Esophagus (tissue), 2 donors: ENCODE data around the gene ATP9B. TPM values are rescaled to one million over a fixed set of nuclear protein-coding genes. Genes with fewer than 3 reads are reported as not detected.

Experiments
- H3K27ac ChIP-seq, 2 donors: one replicate each; pipeline ENCODE4 v1.5.1; 2013; ENCODE audit warnings: low read depth in 2 of 2, mild to moderate bottlenecking in 2 of 2, inconsistent platforms in 1 of 2, low read length in 1 of 2, moderate library complexity in 1 of 2
- H3K27me3 ChIP-seq, 2 donors: one replicate each; pipeline ENCODE4 v1.6.1; 2013; ENCODE audit warnings: low read length in 2 of 2, control low read depth in 1 of 2, mild to moderate bottlenecking in 1 of 2; ENCODE audit not compliant: insufficient read depth in 2 of 2, control insufficient read depth in 1 of 2
- H3K36me3 ChIP-seq, 2 donors: one replicate each; pipeline ENCODE4 v1.6.1; 2013; ENCODE audit warnings: low read length in 1 of 2; ENCODE audit not compliant: control insufficient read depth in 2 of 2, insufficient read depth in 2 of 2
- H3K4me1 ChIP-seq, 2 donors: one replicate each; pipeline ENCODE4 v1.6.1; 2013; ENCODE audit warnings: low read length in 1 of 2; ENCODE audit not compliant: control insufficient read depth in 2 of 2, insufficient read depth in 2 of 2
- H3K4me3 ChIP-seq, 2 donors: one replicate each; pipeline ENCODE4 v1.5.1; 2013; ENCODE audit warnings: low read length in 2 of 2, mild to moderate bottlenecking in 2 of 2, low read depth in 1 of 2, moderate library complexity in 1 of 2
- H3K9me3 ChIP-seq, 2 donors: one replicate each; pipeline ENCODE4 v1.6.1; 2013; ENCODE audit warnings: mild to moderate bottlenecking in 2 of 2, low read depth in 1 of 2, low read length in 1 of 2, moderate library complexity in 1 of 2; ENCODE audit not compliant: control insufficient read depth in 2 of 2, insufficient read depth in 1 of 2
- WGBS, 2 donors: extraction: QIAGEN DNeasy Blood & Tissue Kit; methylation state at CpG; one replicate each; pipeline ENCODE4 v1.1.7; 2013; 5-methylcytosine and 5-hydroxymethylcytosine counted together
- polyA plus RNA-seq, 2 donors: library from polyadenylated mRNA; stranded (reverse); fragments of 200-250 nt; gene quantifications; one replicate each; pipeline ENCODE4 v1.2.3, GENCODE V29; 2013
- donor health status: healthy with polysubstance abuse.
- donor health status: Bipolar disorder and iron deficiency.

Gene ATP9B
- polyA plus RNA-seq, 2 donors = 9.6 to 10.5 TPM

DNA sequence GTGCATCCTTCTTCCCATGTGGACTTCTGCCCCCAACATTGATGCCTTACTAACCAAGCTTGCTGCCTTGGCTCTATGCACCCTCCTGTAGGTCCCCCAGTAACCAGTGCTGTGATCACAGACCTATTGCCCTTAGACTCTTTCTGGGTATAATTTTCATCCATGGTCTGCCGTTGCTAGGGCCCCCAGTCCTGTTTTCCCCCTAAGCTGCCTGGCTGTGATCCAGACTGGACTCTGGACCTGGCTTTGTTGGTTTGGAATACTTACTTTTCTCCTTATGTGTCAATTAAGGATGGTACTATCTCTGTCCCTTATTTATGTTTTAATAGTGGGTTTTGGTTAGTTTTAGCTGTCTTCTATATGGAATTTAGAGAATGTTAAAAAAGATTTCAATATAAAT lies 26.0 kb downstream of the ATP9B start:
- Histone ChIP-seq H3K27me3 (no peaks in the 10 kb centered on the region), H3K36me3 (no peaks in the 10 kb centered on the region), H3K4me3 (no peak overlapping the region), H3K27ac (no peak overlapping the region), H3K9me3 (no peaks in the 10 kb centered on the region), H3K4me1 (peaks cover 0 to 2% of the 10 kb centered on the region in 2 donors)
- WGBS, 2 donors = 40 to 57% methylated on average over 1 of the region's 1 CpG

DNA sequence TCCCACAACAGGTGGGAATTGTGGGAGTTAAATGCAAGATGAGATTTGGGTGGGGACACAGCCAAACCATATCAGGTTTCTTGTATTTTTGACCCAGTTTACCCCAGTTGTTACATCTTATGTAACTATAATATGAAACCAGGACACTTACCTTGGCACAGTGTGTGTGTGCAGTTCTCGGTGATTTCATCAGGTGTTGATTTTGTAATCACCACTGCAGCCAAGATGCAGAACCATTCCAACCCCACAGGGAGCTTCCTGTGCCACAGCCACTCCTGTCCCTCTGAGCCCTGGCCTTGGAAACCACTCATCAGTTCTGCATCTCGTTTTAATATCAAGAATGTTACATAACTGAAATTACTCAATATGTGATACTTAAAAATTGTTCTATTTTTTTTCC lies 31.8 kb downstream of the ATP9B start:
- WGBS, 2 donors = 74 to 87% methylated on average over 2 of the region's 2 CpGs
- Histone ChIP-seq H3K4me3 (no peak overlapping the region), H3K9me3 (no peaks in the 10 kb centered on the region), H3K27me3 (no peaks in the 10 kb centered on the region), H3K4me1 (no peaks in the 10 kb centered on the region), H3K27ac (no peak overlapping the region), H3K36me3 (no peaks in the 10 kb centered on the region)

DNA sequence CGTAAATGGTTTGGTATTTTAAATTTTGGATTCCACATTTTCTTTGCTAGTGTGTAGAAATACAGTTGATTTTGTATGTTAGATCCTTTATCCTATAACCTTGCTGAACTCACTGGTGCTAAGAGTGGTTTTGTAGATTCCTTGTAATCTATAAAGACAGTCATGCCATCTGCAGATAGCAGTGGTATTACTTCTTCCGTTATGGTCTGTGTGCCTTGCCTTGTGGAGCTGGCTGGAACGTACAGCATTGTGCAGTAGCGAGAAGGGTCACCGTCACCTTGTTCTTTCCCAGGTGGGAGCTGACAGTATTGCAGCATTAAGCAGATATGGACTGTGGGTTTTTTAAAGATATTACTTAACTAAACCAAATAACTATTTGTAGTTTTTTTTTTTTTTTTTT lies 33.7 kb downstream of the ATP9B start:
- no peaks in the 10 kb centered on the region for H3K27me3 ChIP-seq
- H3K36me3 ChIP-seq = no peaks in the 10 kb centered on the region
- no peak overlapping the region for H3K4me3 ChIP-seq
- 95 to 98% methylated on average over 5 of the region's 5 CpGs for WGBS, 2 donors
- H3K9me3 ChIP-seq = no peaks in the 10 kb centered on the region
- H3K27ac ChIP-seq = no peak overlapping the region
- peaks cover 0 to 2% of the 10 kb centered on the region in 2 donors for H3K4me1 ChIP-seq

DNA sequence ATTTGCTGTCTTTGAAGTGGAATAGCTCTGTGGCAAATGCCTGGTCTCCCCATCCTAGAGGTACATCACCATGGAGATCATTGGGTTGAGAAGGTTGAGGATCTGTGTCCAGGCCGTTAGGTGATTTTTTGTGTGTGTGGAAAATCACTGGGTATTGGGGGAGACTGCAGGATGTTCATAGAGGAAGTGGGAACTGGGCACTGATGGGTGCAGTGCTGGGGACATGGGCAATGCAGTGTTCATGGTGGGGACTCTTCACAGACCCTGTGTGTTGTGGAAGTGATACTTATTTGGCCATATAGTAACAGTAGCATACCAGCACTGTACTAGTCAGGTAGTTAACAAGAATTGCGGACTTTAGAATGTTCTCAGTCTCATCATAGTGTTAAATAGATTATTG lies 34.9 kb downstream of the ATP9B start:
- H3K4me3 ChIP-seq = no peak overlapping the region
- no peaks in the 10 kb centered on the region for H3K36me3 ChIP-seq
- no peak overlapping the region for H3K27ac ChIP-seq
- H3K9me3 ChIP-seq = no peaks in the 10 kb centered on the region
- WGBS, 2 donors = 92 to 93% methylated on average over 2 of the region's 2 CpGs
- H3K4me1 ChIP-seq = peaks cover 3 to 5% of the 10 kb centered on the region in 2 donors
- H3K27me3 ChIP-seq = no peaks in the 10 kb centered on the region

DNA sequence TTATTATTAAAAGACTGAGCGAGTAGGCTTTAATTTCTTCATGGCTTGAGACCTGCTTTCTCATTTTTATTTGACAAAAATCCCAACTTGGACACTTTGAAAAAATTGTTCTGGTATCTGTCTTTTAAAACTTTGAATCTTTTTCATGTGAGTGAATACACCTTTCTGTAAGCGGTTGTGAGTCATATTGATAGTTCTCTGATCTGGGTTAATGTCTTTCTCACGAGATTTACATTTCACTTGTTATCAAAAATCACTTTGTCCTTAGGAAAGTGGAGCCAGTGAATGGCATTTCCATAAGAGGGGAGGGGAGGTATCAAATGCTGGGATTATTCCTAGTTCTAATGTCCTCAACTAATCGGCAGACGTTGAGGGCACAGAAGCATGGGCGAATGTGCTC lies 36.3 kb downstream of the ATP9B start:
- Histone ChIP-seq H3K36me3 (no peaks in the 10 kb centered on the region), H3K4me1 (peaks cover 3 to 5% of the 10 kb centered on the region in 2 donors), H3K27me3 (no peaks in the 10 kb centered on the region), H3K9me3 (no peaks in the 10 kb centered on the region), H3K4me3 (no peak overlapping the region), H3K27ac (no peak overlapping the region)
- WGBS, 2 donors = 88 to 90% methylated on average over 6 of the region's 6 CpGs

DNA sequence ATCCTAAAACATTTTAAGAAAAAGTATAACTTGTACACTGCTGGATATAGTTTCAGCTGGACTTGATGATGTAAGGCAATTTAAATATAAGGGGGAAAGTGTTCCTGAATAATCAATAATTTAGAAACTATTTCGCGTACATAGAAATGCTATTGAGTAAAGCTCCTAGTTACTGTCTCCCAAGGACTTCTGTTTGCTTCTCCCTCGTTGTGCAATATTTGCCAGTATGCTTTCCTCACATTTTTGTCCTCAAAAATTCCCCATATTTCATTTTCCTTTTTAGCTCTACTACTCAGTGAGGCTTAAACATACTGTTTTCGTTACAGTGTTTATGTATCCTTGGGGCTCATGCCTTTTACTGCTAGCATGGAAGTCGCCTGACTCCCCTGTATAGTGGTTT lies 36.9 kb downstream of the ATP9B start:
- Histone ChIP-seq H3K4me1 (peaks cover 3 to 5% of the 10 kb centered on the region in 2 donors), H3K9me3 (no peaks in the 10 kb centered on the region), H3K27me3 (no peaks in the 10 kb centered on the region), H3K36me3 (no peaks in the 10 kb centered on the region), H3K27ac (no peak overlapping the region), H3K4me3 (no peak overlapping the region)
- 86 to 91% methylated on average over 5 of the region's 5 CpGs for WGBS, 2 donors

DNA sequence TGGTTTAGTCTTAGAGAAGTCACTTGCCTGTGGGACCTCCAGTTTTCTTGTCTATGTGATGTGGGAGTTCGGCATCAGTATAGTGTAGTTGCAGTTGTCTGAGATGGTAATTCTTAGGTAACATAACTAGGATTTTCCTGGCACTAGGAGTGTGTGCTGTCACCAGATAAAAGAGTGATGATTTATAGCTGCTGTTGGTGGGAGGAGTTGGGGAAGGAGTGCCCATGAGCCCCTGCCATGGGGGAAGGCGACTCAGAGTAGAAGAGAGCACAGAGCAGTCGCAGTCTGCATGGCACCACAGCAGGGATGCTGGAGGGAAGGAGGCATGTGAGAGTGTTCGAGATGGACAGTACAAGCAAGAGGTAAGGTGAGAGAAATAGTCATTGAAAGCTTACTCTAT lies 38.7 kb downstream of the ATP9B start:
- no peak overlapping the region for H3K4me3 ChIP-seq
- H3K9me3 ChIP-seq = no peaks in the 10 kb centered on the region
- 91 to 95% methylated on average over 4 of the region's 4 CpGs for WGBS, 2 donors
- no peaks in the 10 kb centered on the region for H3K27me3 ChIP-seq
- no peaks in the 10 kb centered on the region for H3K36me3 ChIP-seq
- H3K27ac ChIP-seq = no peak overlapping the region
- peaks cover 3 to 5% of the 10 kb centered on the region in 2 donors for H3K4me1 ChIP-seq

DNA sequence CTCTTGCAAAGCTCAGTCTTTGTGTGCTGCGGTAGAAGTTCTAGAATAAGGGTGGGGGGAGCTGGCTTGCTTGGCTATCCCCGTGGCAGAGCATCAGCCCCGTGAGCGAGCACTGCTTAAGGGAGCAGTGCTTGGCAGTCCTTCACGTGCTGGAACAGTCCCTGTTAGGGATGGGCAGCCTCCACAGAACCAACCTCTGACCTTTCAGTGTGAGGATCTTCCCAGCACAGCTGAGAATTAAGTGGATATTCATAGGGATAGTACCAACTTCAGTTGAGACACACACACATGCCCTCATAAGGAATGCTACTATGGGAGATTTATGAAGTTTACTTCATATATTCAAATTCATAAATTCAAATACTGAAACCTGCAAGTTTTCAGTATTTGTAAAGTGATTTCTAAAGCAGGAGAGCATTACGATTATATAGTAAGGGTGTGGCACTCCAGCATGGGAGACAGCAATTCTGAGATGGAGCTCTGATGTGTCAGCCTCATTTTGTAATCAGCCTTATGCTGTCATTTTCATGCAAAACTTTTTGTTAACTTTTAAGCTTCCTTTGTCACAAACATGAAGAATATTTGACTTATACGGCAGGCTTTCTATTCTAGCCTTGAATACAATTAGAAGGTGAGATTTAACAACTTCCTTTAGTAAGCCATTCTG lies 39.5 kb downstream of the ATP9B start:
- H3K36me3 ChIP-seq = peaks cover 0 to 2% of the 10 kb centered on the region in 2 donors
- peaks cover 3 to 5% of the 10 kb centered on the region in 2 donors for H3K4me1 ChIP-seq
- no peak overlapping the region for H3K27ac ChIP-seq

DNA sequence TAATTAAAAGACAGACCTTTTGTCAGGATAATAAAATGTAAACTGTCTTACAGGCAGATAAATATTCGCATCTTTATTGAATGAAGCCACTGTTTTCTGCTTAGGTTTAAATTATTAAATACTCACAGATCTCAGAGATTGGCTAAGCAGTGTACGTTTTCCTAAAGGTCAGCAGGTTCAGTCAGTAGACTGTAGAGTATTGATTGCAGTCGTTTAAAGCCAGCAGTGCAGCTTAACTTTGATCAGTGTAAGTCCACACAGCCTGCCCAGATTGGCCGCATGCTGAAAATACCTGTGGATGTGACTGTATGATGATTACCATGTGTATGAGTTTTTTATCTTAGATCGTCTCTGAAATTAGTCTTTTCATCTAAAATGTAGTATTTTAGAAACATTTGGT lies 42.3 kb downstream of the ATP9B start:
- no peaks in the 10 kb centered on the region for H3K9me3 ChIP-seq
- H3K27ac ChIP-seq = no peak overlapping the region
- H3K4me3 ChIP-seq = no peak overlapping the region
- no peaks in the 10 kb centered on the region for H3K27me3 ChIP-seq
- 75 to 79% methylated on average over 5 of the region's 5 CpGs for WGBS, 2 donors
- peaks cover 2 to 3% of the 10 kb centered on the region in 2 donors for H3K4me1 ChIP-seq
- peaks cover 0 to 5% of the 10 kb centered on the region in 2 donors for H3K36me3 ChIP-seq

More for the DNA sequence above, 39.5 kb downstream of the ATP9B start:
- 55 to 64% methylated on average over 7 of the region's 7 CpGs for WGBS, 2 donors
- Histone ChIP-seq H3K9me3 (no peaks in the 10 kb centered on the region), H3K4me3 (no peak overlapping the region), H3K27me3 (no peaks in the 10 kb centered on the region)

DNA sequence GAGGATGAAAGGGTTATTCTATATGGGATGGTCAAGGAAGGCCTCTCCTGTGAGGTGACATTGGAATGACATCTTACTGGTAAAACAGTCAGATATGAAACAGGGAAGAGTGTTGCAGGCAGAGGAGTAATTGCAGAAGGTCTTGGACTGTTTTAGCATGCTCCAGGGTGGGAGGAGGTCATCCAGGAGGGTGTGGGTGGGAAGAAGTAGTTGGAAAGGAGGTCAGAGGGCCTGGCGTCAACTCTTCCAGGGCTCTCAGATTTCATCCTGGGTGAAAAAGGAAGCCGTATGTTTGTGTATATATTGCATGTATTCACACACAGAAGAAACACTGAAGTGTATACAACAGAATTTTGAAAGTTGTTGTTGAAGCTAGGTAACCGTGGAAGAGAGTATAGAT lies 48.2 kb downstream of the ATP9B start:
- H3K36me3 ChIP-seq = peaks cover 0 to 5% of the 10 kb centered on the region in 2 donors
- H3K4me3 ChIP-seq = no peak overlapping the region
- no peaks in the 10 kb centered on the region for H3K27me3 ChIP-seq
- H3K27ac ChIP-seq = no peak overlapping the region
- H3K9me3 ChIP-seq = no peaks in the 10 kb centered on the region
- H3K4me1 ChIP-seq = no peaks in the 10 kb centered on the region
- WGBS, 2 donors = 66 to 85% methylated on average over 3 of the region's 3 CpGs
